ENCODE results near the gene RLBP1. TPM values are rescaled to one million over a fixed set of nuclear protein-coding genes. Genes with fewer than 3 reads are reported as not detected.

The RLBP1 gene
- total and polyA plus RNA-seq, 9 of the 15 experiments (the other 6 are each of a cell fraction or from before 2014, with no cell fraction given): 0.05 TPM; not detected in 8

- TF ChIP-seq RFX5 (IDR thresholded peaks at IDR 0.05; ENCODE audit: low read depth, low read length) (no peak), ZNF184 (CRISPR knock-in tag; IDR thresholded peaks at IDR 0.05) (no peak), ZNF282 (CRISPR knock-in tag; IDR thresholded peaks at IDR 0.05) (no peak), AFF4 (CRISPR knock-in tag; IDR thresholded peaks at IDR 0.05) (no peak), RHOXF2B (CRISPR knock-in tag; conservative IDR thresholded peaks at IDR 0.05) (no peak), SRSF1 (IDR thresholded peaks at IDR 0.05; ENCODE audit: low read depth, low read length) (no peak), DLX4 (CRISPR knock-in tag; IDR thresholded peaks at IDR 0.05) (no peak), PPARD (CRISPR knock-in tag; IDR thresholded peaks at IDR 0.05) (no peak), ATF1 (CRISPR knock-in tag; IDR thresholded peaks at IDR 0.05) (no peak), ATF1 (tag; IDR thresholded peaks at IDR 0.05) (peak; percentile 77), MCM5 (IDR thresholded peaks at IDR 0.05; ENCODE audit: low read depth) (no peak), POLR2A (conservative IDR thresholded peaks at IDR 0.05) (peak; percentile 89), NRF1 (conservative IDR thresholded peaks at IDR 0.05 in 1 of 2, IDR thresholded peaks at IDR 0.05 in 1 of 2) (peak; percentile 91 to 93), HDAC8 (tag; IDR thresholded peaks at IDR 0.05) (0 out of 2 replicates have a peak, but pooled peaks have one; percentile 27), HSF4 (CRISPR knock-in tag; IDR thresholded peaks at IDR 0.05; ENCODE audit: borderline replicate concordance) (no peak), TOE1 (IDR thresholded peaks at IDR 0.05; ENCODE audit: borderline replicate concordance) (peak; percentile 64; the same call in 1 of the 2 replicates), TOE1 (CRISPR knock-in tag; IDR thresholded peaks at IDR 0.05; ENCODE audit: borderline replicate concordance, low read depth) (peak; percentile 91; the same call in 1 of the 2 replicates), FOXA1 (IDR thresholded peaks at IDR 0.05; ENCODE audit: borderline replicate concordance) (no peak), HNRNPH1 (optimal IDR thresholded peaks at IDR 0.05; ENCODE audit: low read depth, low read length) (no peak), FOXM1 (IDR thresholded peaks at IDR 0.05; ENCODE audit: low read depth) (no peak), FOXM1 (CRISPR knock-in tag; IDR thresholded peaks at IDR 0.05; ENCODE audit: low read depth) (0 out of 2 replicates have a peak, but pooled peaks have one; percentile 75), ZFPM2 (CRISPR knock-in tag; IDR thresholded peaks at IDR 0.05) (no peak), NR2C2 (CRISPR knock-in tag; IDR thresholded peaks at IDR 0.05) (peak; percentile 81; the same call in 1 of the 2 replicates), NR2C2 (tag; IDR thresholded peaks at IDR 0.05) (no peak; the same call in 1 of the 2 replicates), ZNF449 (CRISPR knock-in tag; IDR thresholded peaks at IDR 0.05) (no peak)
These were observed 22.6 kb upstream of the RLBP1 start, which contains the start of gene FANCI (continued) for GRCh38 chr15:89243691-89244573.

Data from K562 (cell line).